CD4-positive, alpha-beta T cell treated with Interleukin-10 for 1 hour (primary cell): ENCODE results near the gene ZNF618.
"Not testable (repeated sequence)": the region's sequence is repeated elsewhere in the genome, so short reads cannot be mapped to it uniquely, and the experiment has no call there.

Source experiments
- DNase-seq: peaks from one replicate; pipeline ENCODE4 v3.0.0-alpha.2; 2020

Gene ZNF618

DNA sequence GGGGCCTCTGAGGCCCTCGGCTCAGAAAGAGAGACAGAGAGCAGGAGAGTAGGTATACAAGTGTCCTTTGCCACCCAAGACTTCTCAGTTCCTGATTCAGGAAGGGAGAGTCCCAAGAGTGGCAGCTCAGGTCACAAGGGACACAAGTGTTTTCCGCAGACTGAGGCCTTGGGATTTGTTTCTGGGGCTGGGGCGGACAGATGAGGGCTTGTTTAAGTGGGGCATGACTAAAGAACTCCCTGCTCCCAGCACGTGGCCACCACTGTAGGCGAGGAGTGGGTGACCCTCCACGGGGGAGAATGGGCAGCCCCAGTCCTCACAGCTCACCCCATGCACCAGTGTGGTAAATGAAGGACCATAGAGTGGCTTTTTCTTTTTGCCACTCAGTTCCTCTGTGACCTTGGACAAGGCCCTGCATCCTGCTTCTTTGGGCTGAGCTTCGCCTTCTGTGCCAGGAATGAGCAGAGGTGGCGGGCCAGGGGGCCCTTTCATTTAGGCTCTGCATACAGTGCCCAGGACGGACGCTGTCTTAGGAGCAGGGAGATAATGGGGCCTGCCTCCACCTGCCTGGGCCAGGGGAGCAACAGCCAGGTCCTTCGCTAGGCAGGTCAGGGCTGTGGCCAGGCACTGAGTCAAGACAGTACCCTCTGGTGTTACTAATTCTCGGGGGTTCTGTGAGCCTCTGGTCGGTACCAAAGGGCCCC, 151.2 kb downstream of the ZNF618 start:
- no peak for DNase-seq

GRCh38 chr9:114027863-114028465, 151.9 kb downstream of the ZNF618 start:
- no peak for DNase-seq

DNA sequence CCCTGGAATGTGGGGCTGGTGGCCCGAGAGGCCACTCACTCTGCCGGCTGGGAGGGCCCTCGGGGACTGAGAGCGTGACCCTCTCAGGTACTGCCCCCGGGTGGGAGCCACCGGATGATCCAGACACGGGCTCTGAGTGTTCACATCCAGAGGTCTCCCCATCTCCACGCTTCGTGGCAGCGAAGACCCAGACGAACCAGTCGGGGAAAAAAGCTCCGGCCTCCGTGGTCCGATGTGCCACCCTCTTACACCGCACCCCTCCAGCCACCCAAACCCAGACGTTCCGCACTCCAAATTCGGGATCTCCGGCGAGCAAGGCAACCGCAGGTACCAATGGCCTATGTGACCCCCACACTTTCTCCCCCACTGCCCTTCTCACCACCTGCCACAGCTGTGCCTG, 152.5 kb downstream of the ZNF618 start:
- DNase-seq, result no peak

GRCh38 chr9:114029311-114030170, 153.4 kb downstream of the ZNF618 start:
- no peak for DNase-seq

GRCh38 chr9:114030364-114030763, 154.3 kb downstream of the ZNF618 start:
- no peak for DNase-seq

- no peak for DNase-seq
Observed at GRCh38 chr9:114031037-114031630, 155.0 kb downstream of the ZNF618 start.

DNA sequence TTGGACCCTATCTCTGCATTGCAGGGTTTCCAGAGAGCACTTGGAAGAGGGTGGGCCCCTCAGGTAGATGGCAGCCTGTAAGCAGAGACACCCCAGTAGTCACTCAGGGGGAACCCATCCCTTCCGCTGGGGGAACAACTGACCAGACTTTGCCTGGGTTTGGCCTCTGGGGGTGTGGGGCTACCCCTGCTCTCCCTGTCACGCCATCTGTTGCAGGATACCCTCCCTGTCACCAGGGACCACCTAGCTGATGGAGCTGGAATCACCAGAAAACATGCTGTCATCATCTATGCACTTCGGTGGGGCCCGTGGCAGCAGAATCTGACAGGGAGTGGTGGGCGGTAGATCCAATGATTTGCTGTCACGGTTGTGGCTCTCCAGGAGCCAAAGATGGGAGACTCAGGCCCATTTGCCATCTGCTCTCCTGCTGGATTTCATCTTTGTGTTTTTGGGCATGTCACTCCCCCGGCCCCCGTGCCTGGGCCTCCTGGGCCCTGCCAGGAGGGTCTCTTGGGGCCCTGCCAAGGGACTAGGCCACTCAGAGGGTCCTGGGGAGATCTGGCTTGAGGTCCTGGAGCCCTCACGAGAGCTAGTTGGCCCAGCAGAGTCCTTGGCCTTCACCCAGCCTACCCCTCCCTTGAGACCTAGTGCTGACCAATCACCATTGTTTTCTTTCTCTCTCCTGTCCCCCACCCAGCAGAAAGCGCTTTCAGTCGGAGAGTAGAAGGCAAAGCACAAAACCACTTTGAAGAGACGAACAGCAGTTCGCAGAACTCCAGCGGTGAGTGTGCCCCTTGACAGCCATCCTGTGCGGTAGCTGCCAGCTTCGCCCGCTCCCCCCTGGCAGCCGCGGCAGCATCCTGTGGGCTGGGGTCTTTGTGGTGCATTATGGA, 156.1 kb downstream of the ZNF618 start:
- no peak for DNase-seq

DNA sequence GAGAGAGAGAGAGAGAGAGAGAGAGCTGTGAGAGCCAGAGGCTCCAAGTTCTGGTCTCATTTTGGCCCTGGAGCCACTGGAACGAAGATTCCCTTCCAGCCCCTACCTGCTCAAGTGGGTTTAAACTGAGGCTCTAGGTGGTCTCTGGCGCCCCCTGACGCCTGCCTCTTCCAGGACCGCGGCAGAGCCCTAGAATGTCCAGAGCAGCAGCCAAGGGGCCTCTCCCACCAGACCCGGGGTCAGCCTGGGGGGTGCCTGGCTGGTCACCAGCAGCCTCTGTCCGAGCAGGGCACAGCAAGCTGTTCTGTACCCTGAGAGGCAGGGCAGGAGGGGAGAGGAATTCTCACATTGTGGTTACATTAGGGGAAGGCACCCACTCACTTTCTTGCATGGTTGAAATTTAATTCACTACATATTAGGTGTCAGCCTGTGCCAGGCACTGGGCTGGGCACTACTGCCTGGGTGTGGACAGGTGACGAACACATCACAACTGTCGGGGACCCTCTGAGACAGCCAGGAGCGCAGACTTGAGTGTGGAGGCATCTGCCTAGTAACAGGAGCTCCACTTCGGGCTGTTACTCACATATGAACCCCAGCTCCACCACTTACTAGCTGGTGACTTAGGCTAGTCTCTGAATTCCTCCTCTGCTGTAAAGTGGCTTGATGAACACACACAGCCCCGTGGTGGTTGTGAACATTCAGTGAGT, 157.4 kb downstream of the ZNF618 start:
- DNase-seq, result no peak

GRCh38 chr9:114034196-114034595, 158.1 kb downstream of the ZNF618 start:
- DNase-seq, result no peak

DNA sequence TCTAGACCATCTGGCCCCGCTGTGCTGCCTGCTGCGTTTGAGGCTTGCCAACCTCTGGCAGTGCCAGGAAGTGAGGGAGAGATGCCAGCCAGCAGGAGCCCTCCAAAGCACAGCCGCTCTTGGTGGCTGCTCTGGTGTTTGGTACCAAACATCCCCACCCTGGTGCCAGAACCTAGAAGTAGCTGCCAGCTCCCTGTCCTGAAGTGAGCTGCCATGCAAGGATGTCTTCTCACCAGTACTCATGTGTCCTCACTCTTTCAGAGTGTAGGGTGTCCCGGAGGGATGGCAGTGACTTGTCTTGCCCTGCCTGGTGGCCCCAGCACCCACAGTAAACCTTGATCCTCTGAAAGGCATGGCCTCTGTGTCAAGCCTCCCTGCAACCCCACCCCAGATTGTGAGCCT, 158.6 kb downstream of the ZNF618 start:
- DNase-seq, result no peak

DNA sequence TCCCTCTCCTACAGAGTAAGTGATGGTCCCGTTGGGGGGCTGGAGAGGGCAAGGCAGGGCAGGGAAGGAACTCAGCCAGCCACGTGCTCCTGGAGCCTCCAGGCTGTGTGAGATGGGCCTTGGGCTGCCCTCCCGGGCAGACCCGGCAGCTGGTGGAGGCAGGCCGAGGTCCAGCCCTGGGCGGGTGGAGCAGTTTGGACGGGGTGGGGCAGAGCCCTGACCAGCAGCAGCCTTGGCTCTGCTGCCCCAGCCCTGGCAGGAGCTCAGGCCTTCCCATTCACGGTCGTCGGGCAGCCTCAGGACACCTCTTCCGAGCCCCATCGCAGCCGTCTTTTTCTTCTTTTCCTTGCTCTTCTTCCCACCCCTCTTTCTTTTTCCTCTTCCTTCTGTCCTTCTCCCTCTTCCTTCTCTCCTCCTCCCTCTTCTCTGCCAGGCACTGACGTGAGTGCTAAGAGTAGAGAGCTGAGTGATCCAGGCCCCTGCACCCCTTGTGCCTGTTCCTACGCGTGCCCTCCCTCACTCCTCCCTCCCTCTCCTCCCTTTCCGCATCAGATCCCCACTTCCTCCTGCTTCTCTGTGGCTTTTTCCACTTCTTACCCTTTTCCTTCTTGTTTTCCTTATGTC, 159.2 kb downstream of the ZNF618 start:
- DNase-seq, result no peak

- DNase-seq, result no peak
Observed at GRCh38 chr9:114035845-114036801, 160.0 kb downstream of the ZNF618 start.

- no peak for DNase-seq
Observed at GRCh38 chr9:114037249-114037648, 161.1 kb downstream of the ZNF618 start.

DNA sequence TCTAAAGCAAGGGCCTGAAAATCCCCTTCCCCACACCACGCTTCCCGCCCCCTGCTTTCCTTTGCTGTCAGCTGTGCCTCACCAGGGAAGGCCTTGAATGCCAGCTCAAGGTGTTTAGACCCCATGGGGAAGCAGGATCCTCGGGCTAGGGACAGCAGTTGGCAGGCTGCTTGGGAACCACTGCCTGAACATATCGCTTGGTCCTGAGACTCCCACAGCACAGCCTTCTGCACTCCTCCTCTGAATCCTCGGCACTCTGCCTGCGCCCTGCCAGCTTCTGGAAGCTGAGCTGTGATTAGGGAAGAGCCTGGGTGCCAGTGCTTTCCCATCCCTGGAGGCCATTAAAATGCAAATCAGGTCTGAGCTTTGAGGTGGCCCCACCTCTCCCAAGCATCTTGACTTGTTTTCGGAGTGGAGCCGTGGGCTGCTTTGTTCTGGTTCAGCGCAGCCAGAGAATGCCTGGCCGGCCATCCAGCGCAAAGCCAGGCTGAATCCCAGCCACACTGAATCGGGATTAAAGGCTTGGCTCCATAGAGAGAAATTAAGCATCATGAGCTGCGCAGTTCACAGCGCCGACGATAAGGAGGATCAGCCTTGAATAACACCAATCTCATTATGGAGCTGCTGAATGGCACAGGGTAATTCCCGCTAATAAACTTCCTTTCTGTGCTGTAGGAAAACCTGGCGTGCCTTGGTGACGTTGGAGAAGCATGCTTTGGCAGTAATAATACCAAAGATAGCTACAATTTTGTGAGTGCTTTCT, 162.0 kb downstream of the ZNF618 start:
- DNase-seq, result no peak

DNA sequence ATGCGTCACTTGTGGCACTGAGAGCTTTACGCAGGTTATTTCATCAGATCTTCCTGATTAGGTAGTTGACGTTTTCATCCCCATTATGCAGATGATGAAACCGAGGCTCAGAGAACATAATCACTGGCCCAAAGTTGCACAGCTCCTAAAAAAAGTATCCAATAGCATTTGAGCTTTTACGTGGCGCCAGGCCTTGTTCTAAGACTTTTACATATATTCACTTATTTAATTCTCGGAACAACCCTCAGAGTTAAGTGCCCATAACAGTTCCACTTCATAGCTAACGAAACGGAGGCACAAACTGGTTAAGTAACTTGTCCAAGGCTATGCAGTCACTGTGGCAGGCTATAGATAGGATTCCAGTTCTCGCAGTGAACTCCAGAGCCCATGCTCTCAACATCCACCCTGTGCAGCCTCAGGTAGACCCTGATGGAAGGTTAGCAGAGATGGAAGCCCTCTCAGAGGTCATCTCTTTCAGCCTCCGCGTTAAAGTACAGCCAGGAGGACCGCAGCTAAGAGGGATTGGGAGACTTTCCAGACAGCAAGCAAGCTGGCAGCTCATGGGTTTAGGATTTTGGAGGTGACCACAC, 162.7 kb downstream of the ZNF618 start:
- no peak for DNase-seq

GRCh38 chr9:114039484-114039883, 163.4 kb downstream of the ZNF618 start:
- DNase-seq, result no peak

- not testable (repeated sequence) for DNase-seq
Observed at GRCh38 chr9:114043660-114044059, 167.6 kb downstream of the ZNF618 start.

- no peak for DNase-seq
Observed at GRCh38 chr9:114046237-114046755, 170.2 kb downstream of the ZNF618 start.

- no peak for DNase-seq
Observed at GRCh38 chr9:114046875-114047274, 170.8 kb downstream of the ZNF618 start.
